Adrenal gland (tissue), 5 donors: ENCODE data around the gene ARHGAP26.

Source experiments
- CTCF ChIP-seq, 6 experiments: fragments of 450-650 bp in 4 of 6; fragments of 200-600 bp in 2 of 6; sonication (generic) in 1 of 6; IDR thresholded peaks; 1 replicate in 5 of 6; 2 replicates in 1 of 6; pipeline versions ENCODE4 v1.5.1 to v1.8.0; 2016 to 2021; ENCODE audit warnings: antibody characterized with exemption in 6 of 6, mild to moderate bottlenecking in 2 of 6, moderate library complexity in 1 of 6
- POLR2A ChIP-seq, 2 donors: fragments of 450-650 bp; IDR thresholded peaks; one replicate each; pipeline ENCODE4 v1.6.1; 2017; ENCODE audit warnings: antibody characterized with exemption in 2 of 2, mild to moderate bottlenecking in 2 of 2, moderate library complexity in 1 of 2
- donor health status: DM: no; HTN: no; CAD: no.

DNA sequence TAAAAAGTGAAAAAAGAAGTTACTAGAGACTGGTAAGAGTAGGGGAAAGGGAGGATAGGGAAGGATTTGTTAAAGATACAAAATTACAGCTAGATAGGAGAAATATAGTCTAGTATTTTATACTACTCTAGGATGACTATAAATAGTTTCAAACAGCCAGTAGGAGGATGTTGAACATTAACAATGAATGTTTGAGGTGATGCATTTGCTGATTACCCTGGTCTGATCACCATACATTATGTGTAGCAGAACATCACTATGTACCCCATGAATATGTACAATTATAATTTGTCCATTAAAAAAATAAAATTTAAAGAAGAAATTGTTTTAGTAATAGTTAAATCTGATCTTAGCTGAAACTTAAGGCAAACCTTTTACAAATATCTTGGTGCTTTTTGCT lies 302.6 kb downstream of the ARHGAP26 start:
- TF ChIP-seq CTCF (IDR thresholded peaks at IDR 0.05): no peak
- TF ChIP-seq POLR2A (IDR thresholded peaks at IDR 0.05): no peak
